Hematopoietic multipotent progenitor cell treated with erythropoietin and hydrocortisone succinate and interleukin-3 and kit ligand, for 8 days (in vitro differentiated cells): ENCODE data around the gene POLR1H.

Source experiments
- DNase-seq: peaks from one replicate; pipeline ENCODE4 v3.0.0-alpha.2; 2015

Gene POLR1H

DNA sequence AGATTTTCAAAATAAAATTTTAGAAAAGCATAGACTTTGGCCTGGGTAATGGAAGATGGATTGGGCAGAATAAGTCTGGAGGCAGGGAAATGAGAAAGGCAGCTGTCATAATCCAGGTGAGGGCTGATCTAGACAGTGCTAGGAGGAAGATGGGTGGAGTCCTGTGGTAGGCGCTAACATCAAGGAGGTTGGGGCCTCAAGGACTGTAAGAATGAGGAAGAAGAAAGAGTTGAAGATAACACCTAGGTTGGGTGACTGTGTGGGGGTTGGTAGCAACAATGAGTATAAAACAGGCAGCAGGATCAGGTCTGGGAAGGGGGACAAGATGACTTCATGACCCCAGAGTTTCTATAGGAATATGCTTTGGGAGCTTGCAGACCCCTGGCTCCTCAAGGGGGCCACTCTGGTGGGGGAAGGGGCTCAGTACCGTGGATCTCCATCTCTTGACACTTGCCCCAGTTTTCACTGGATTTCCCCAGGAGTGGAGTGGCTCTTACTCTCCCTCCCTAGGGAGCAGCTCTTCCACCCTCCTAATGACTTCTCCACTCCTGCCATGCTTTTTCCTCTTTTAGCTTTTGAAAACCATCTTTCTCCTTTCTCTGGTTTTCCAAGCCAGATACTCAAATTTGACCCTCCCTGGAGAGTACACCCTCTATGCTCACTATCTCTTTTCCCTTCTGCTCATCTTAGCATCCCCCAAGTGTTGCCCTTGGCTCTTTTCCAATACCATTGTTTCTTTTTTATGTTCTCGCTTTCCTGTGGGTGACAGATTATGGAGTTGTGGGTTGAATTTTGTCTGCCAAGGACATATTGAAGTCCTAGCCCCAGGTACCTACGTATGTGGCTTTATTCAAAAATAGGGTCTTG, 37.1 kb downstream of the POLR1H start:
- peak; percentile 78 for DNase-seq

DNA sequence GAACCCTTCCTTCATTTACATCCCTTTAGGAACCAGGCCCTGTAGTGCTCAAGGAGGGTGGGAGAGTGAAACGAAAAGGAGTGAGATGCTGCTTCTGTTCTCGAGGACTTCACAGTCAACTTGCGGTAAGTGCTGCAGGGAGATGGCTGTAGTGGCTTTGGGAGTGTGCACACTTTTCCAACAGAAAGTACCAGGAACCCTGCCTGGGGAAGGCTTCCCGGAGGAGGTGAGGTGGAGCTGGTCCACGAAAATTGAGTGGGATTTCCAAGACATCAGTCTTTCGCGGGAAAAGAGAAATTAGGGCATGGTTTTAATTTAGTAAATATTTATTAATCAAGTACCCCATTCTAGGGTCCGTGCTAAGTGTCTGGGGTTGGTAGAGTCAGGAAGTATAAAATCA, 39.1 kb downstream of the POLR1H start:
- no peak for DNase-seq

DNA sequence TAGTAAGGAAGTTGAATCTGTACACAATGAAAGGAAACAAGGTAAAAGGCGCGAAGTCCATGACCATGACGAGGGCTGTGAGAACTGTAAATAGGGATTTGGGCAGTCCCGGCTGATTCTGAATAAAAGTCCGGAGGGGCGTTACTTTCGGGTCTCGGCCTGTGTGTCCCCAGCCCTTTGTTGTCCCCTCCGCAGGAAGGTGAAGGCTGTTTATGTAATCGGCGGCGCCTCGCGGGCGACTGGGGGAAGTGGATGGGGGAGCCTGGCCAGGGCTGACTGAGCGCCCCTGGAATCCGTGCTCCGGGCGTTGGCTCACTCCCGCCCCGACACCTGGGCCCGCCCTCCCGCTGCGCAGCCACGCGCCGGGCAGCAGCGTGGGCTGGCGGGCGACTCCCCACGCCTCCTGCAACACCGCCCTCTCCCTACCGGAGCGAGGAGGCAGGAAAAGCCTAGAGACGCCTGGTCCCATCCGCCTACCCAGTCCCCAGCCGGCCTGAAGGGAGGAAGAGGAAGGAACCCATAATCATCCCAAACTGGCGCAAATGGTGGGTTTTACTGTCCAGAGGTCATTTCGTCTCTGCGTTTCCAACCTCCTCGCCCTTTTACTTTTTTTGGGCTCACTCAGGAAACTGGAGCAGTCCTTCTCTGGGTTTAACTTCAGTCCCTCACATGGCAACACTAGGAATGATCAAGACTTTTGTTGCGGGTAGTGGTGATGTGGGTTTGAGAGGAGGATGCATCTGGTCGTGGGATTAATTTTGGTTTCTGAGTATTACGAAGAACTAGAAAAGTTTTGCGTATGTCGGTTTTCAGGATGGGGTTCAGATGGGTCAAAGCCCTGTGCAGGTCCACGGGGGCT, 39.7 kb downstream of the POLR1H start:
- no peak for DNase-seq

- DNase-seq = peak; percentile 75
These were observed 40.7 kb downstream of the POLR1H start for GRCh38 chr6:30101444-30102413.

- DNase-seq = no peak
These were observed 41.4 kb downstream of the POLR1H start for GRCh38 chr6:30102414-30102969.

- peak; percentile 93 for DNase-seq
These were observed 42.2 kb downstream of the POLR1H start for GRCh38 chr6:30102970-30103871.

GRCh38 chr6:30103872-30104179, 42.8 kb downstream of the POLR1H start:
- DNase-seq = no peak

DNA sequence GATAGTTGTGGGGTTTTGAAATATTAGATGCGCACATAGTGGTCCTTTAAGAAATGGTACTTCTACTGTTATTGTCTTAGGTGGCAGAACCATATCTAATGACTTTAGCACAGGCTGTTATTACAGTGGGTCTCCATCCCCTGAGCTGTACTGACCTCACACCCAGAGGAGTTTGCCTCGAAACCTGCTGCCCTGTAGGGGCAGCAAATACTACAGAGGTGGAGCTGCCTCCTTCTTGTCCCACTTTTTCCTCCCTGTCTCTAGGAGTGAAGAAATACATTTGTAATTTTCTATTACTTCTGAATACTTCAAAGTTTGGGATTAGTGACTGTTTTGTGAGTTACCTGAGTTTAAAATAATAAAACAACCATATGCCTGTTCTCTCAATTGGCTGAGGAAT, 43.6 kb downstream of the POLR1H start:
- no peak for DNase-seq

- DNase-seq = no peak
These were observed 50.3 kb downstream of the POLR1H start for GRCh38 chr6:30111266-30111856.

- DNase-seq = no peak
These were observed 51.4 kb downstream of the POLR1H start for GRCh38 chr6:30112402-30112994.

DNA sequence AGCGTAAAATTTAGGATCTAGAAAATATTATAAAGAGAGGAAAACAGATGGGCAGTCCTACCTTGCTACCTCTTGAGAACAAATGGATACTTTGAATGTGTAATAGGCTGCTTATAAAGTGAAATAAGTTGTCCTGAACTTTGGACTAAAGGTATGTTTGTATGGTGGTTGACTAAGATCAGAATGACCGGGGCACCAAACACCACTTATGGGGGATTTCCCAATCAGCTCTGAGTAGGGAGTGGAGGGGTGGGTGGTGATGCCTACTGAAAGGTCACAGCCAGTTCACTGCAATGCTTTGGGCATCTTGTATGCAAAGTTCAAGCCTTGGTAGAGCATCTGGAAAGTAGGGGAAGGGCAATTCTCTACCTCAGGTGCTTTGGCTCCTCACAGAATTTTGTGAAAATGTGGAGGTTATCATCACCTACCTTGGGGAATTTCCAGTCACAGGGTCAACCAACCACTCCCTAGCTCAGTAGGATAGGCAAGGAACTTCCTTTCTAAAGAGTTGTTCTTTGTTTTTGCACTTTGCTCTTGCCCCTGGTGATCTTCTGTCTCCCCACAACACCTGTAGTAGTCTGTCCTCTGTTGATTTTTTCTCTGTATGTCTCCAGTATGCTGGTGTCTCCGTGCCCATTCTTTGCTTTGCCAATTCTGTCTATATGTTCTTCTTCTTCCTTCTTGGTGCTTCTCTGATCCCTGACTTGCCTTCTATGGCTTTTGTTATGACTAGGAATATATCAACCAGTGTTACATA, 52.1 kb downstream of the POLR1H start, which contains the start of gene TRIM31:
Gene TRIM31 (minus strand): TSS at position 88 of the 757 bp plus-strand sequence. CDS start 285 bp downstream, outside the sequence.
- DNase-seq = no peak

GRCh38 chr6:30113841-30114240, 52.8 kb downstream of the POLR1H start:
- DNase-seq = no peak
